ENCODE results near the gene DYRK4. TPM values are rescaled to one million over a fixed set of nuclear protein-coding genes. Genes with fewer than 3 reads are reported as not detected.
"Not testable (repeated sequence)": the region's sequence is repeated elsewhere in the genome, so short reads cannot be mapped to it uniquely, and the experiment has no call there.

Gene DYRK4
- total RNA-seq (2014; rRNA removed; shearing (Covaris generic); ENCODE audit: low replicate concordance), result 7.5 and 30.6 TPM in 2 replicates

GRCh38 chr12:4562034-4562657 lies at the start of gene DYRK4:
Gene DYRK4, plus strand, starts transcription at chr12:4562208. Its CDS starts 38 bp downstream, at chr12:4562246.
- in situ Hi-C loops (cut with HindIII; ENCODE audit: low pct_unique_long_range_greater_than_20kb, low sequenced_read_pairs), result no loop called here

GRCh38 chr12:4518106-4518728 lies 43.8 kb upstream of the DYRK4 start:
- in situ Hi-C loops (cut with HindIII; ENCODE audit: low pct_unique_long_range_greater_than_20kb, low sequenced_read_pairs), result no loop called here
- no peak for DNase-seq (ENCODE audit: low read depth)

More at GRCh38 chr12:4562034-4562657, at the start of gene DYRK4:
- peak; percentile 69 for DNase-seq (ENCODE audit: low read depth)

GRCh38 chr12:4523443-4523842 lies 38.6 kb upstream of the DYRK4 start:
- in situ Hi-C loops (cut with HindIII; ENCODE audit: low pct_unique_long_range_greater_than_20kb, low sequenced_read_pairs); DNase-seq (ENCODE audit: low read depth): not testable (repeated sequence)

- peak; percentile 6 for DNase-seq (ENCODE audit: low read depth)
- in situ Hi-C loops (cut with HindIII; ENCODE audit: low pct_unique_long_range_greater_than_20kb, low sequenced_read_pairs), result no loop called here
These were observed 35.0 kb upstream of the DYRK4 start for GRCh38 chr12:4526923-4527546.

GRCh38 chr12:4530160-4530559 lies 31.8 kb upstream of the DYRK4 start:
- in situ Hi-C loops (cut with HindIII; ENCODE audit: low pct_unique_long_range_greater_than_20kb, low sequenced_read_pairs), result no loop called here

GRCh38 chr12:4530982-4531586 lies 30.9 kb upstream of the DYRK4 start:
- in situ Hi-C loops (cut with HindIII; ENCODE audit: low pct_unique_long_range_greater_than_20kb, low sequenced_read_pairs), result no loop called here
- DNase-seq (ENCODE audit: low read depth), result no peak

More at GRCh38 chr12:4530160-4530559, 31.8 kb upstream of the DYRK4 start:
- DNase-seq (ENCODE audit: low read depth), result no peak

- in situ Hi-C loops (cut with HindIII; ENCODE audit: low pct_unique_long_range_greater_than_20kb, low sequenced_read_pairs), result no loop called here
- DNase-seq (ENCODE audit: low read depth), result no peak
These were observed 26.9 kb upstream of the DYRK4 start for GRCh38 chr12:4535092-4535491.

- DNase-seq (ENCODE audit: low read depth), result no peak
- in situ Hi-C loops (cut with HindIII; ENCODE audit: low pct_unique_long_range_greater_than_20kb, low sequenced_read_pairs), result no loop called here
These were observed 26.1 kb upstream of the DYRK4 start for GRCh38 chr12:4535871-4536270.

- in situ Hi-C loops (cut with HindIII; ENCODE audit: low pct_unique_long_range_greater_than_20kb, low sequenced_read_pairs), result no loop called here
- DNase-seq (ENCODE audit: low read depth), result peak; percentile 95
These were observed 23.5 kb upstream of the DYRK4 start, which contains the start of gene RAD51AP1 for GRCh38 chr12:4538207-4539160. Gene RAD51AP1, plus strand, starts transcription at chr12:4538890. Its CDS starts 50 bp downstream, at chr12:4538940.

GRCh38 chr12:4539167-4539870 lies 22.7 kb upstream of the DYRK4 start:
- in situ Hi-C loops (cut with HindIII; ENCODE audit: low pct_unique_long_range_greater_than_20kb, low sequenced_read_pairs), result no loop called here
- peak; percentile 7 for DNase-seq (ENCODE audit: low read depth)

GRCh38 chr12:4540170-4540569 lies 21.8 kb upstream of the DYRK4 start:
- in situ Hi-C loops (cut with HindIII; ENCODE audit: low pct_unique_long_range_greater_than_20kb, low sequenced_read_pairs), result no loop called here

GRCh38 chr12:4540638-4541037 lies 21.4 kb upstream of the DYRK4 start:
- in situ Hi-C loops (cut with HindIII; ENCODE audit: low pct_unique_long_range_greater_than_20kb, low sequenced_read_pairs), result no loop called here
- no peak for DNase-seq (ENCODE audit: low read depth)

More at GRCh38 chr12:4540170-4540569, 21.8 kb upstream of the DYRK4 start:
- DNase-seq (ENCODE audit: low read depth), result no peak

GRCh38 chr12:4545195-4545594 lies 16.8 kb upstream of the DYRK4 start:
- in situ Hi-C loops (cut with HindIII; ENCODE audit: low pct_unique_long_range_greater_than_20kb, low sequenced_read_pairs), result no loop called here
- no peak for DNase-seq (ENCODE audit: low read depth)

GRCh38 chr12:4552191-4552590 lies 9.8 kb upstream of the DYRK4 start:
- in situ Hi-C loops (cut with HindIII; ENCODE audit: low pct_unique_long_range_greater_than_20kb, low sequenced_read_pairs), result no loop called here

GRCh38 chr12:4553943-4554342 lies 8.1 kb upstream of the DYRK4 start:
- DNase-seq (ENCODE audit: low read depth), result no peak
- in situ Hi-C loops (cut with HindIII; ENCODE audit: low pct_unique_long_range_greater_than_20kb, low sequenced_read_pairs), result no loop called here

More at GRCh38 chr12:4552191-4552590, 9.8 kb upstream of the DYRK4 start:
- DNase-seq (ENCODE audit: low read depth), result no peak

GRCh38 chr12:4555804-4556203 lies 6.2 kb upstream of the DYRK4 start:
- no peak for DNase-seq (ENCODE audit: low read depth)
- in situ Hi-C loops (cut with HindIII; ENCODE audit: low pct_unique_long_range_greater_than_20kb, low sequenced_read_pairs), result no loop called here

Measured in Caki2 (cell line).